ENCODE results near the gene TOR1A.
A peak's percentile ranks its signal among the peaks of the same experiment; 100 is the strongest.
"Not testable (repeated sequence)": the region's sequence is repeated elsewhere in the genome, so short reads cannot be mapped to it uniquely, and the experiment has no call there.

The TOR1A gene

DNA sequence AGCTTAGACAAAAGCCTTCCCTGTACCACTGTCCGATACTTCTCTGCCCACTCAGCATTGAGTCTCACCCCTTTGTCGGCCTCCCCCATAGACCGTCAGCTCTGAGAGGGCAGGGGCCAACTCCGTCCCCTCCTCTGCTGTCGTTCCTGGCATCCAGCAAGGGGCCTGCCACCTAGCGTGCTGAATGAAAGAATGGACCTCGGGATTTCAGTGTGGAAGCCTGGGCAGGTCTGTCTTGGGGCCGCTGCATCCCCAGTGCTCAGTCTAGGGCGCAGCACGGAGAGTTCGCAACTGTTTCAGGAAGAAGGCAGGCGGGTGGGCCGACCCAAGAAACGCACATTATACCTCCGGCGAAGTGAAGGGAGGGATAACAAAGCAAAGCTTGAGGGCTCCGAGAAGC lies 22.4 kb downstream of the TOR1A start:
- no peak for DNase-seq (ENCODE audit: low read depth)
- H3K4me3 ChIP-seq (ENCODE audit: low read length), result no peak overlapping the region
- TF ChIP-seq, protein P1, sequence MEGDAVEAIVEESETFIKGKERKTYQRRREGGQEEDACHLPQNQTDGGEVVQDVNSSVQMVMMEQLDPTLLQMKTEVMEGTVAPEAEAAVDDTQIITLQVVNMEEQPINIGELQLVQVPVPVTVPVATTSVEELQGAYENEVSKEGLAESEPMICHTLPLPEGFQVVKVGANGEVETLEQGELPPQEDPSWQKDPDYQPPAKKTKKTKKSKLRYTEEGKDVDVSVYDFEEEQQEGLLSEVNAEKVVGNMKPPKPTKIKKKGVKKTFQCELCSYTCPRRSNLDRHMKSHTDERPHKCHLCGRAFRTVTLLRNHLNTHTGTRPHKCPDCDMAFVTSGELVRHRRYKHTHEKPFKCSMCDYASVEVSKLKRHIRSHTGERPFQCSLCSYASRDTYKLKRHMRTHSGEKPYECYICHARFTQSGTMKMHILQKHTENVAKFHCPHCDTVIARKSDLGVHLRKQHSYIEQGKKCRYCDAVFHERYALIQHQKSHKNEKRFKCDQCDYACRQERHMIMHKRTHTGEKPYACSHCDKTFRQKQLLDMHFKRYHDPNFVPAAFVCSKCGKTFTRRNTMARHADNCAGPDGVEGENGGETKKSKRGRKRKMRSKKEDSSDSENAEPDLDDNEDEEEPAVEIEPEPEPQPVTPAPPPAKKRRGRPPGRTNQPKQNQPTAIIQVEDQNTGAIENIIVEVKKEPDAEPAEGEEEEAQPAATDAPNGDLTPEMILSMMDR (IDR thresholded peaks at IDR 0.05; ENCODE audit: insufficient read depth, low read depth, low read length, missing control alignments), result no peak

DNA sequence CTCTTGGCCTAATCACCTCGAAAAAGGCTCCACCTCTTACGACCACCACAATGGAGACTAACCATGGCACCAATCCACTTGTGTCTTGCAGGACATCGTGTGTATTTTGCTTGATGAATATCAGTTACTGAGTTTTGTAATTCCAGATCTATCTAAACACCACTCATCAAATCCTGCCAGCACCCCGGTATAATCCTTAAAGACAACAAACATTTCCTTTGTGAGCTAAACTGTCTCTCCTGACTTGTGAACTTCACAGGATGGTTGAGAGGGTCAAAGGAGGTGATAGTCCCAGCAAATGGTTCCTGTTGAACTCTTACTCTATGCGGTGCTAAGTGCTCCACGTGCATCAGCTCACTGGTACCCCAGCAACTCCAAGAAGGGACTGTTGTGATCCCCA lies 25.0 kb downstream of the TOR1A start:
- no peak overlapping the region for H3K4me3 ChIP-seq (ENCODE audit: low read length)
- no peak for DNase-seq (ENCODE audit: low read depth)
- TF ChIP-seq, protein P1 (IDR thresholded peaks at IDR 0.05; ENCODE audit: insufficient read depth, low read depth, low read length, missing control alignments), result no peak

GRCh38 chr9:129796029-129796428 lies 27.9 kb downstream of the TOR1A start:
- H3K4me3 ChIP-seq (ENCODE audit: low read length); DNase-seq (ENCODE audit: low read depth): not testable (repeated sequence)

GRCh38 chr9:129794549-129794948 lies 29.4 kb downstream of the TOR1A start:
- TF ChIP-seq, protein P1 (IDR thresholded peaks at IDR 0.05; ENCODE audit: insufficient read depth, low read depth, low read length, missing control alignments), result no peak
- no peak overlapping the region for H3K4me3 ChIP-seq (ENCODE audit: low read length)
- DNase-seq (ENCODE audit: low read depth), result no peak

DNA sequence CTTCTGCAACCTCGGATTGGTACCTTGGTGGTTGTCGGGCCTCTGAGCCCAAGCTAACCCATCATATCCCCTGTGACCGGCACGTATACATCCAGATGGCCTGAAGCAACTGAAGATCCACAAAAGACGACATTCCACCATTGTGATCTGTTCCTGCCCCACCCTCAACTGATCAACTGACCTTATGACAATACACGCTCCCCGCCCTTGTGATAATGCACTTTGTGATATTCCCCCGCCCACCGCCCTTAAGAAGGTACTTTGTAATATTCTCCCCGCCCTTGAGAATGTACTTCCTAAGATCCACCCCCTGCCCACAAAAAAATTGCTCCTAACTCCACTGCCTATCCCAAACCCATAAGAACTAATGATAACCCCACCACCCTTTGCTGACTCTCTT lies 37.5 kb downstream of the TOR1A start:
- TF ChIP-seq, protein P1 (IDR thresholded peaks at IDR 0.05; ENCODE audit: insufficient read depth, low read depth, low read length, missing control alignments), result no peak
- no peak for DNase-seq (ENCODE audit: low read depth)
- H3K4me3 ChIP-seq (ENCODE audit: low read length), result no peak overlapping the region

- TF ChIP-seq, protein P1 (IDR thresholded peaks at IDR 0.05; ENCODE audit: insufficient read depth, low read depth, low read length, missing control alignments), result no peak
- H3K4me3 ChIP-seq (ENCODE audit: low read length), result no peak overlapping the region
- DNase-seq (ENCODE audit: low read depth), result peak; percentile 19
These were observed 38.1 kb downstream of the TOR1A start for GRCh38 chr9:129785866-129786265.

DNA sequence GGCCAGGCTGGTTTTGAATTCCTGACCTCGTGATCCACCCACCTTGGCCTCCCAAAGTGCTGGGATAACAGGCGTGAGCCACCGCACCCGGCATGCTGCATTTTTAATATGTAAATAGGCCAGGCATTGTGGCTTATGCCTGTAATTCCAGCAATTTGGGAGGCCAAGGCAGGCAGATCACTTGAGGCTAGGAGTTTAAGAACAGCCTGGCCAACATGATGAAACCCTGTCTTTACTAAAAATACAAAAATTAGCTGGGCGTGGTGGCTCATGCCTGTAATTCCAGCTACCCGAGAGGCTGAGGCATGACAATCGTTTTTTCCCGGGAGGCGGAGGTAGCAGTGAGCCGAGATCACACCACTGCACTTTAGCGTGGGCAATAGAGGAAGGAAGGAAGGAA lies 39.0 kb downstream of the TOR1A start:
- not testable (repeated sequence) for H3K4me3 ChIP-seq (ENCODE audit: low read length); DNase-seq (ENCODE audit: low read depth)

GRCh38 chr9:129783516-129784361 lies 40.2 kb downstream of the TOR1A start:
- TF ChIP-seq, protein P1 (IDR thresholded peaks at IDR 0.05; ENCODE audit: insufficient read depth, low read depth, low read length, missing control alignments), result peak; percentile 93
- no peak overlapping the region for H3K4me3 ChIP-seq (ENCODE audit: low read length)
- peak; percentile 71 for DNase-seq (ENCODE audit: low read depth)
